Endothelial cell of umbilical vein (primary cell): Measurements from ENCODE around the gene ZSCAN29. TPM values are rescaled to one million over a fixed set of nuclear protein-coding genes. Genes with fewer than 3 reads are reported as not detected.

ENCODE experiments used
- BruUV-seq: library from RNA; stranded (reverse); fragments of 400-500 nt; replicated peaks from 2 replicates; lab custom pipeline; 2021; lab: Mats Ljungman, UMichigan
- CTCF ChIA-PET: fragments of 300-600, 350-600 bp; sonication (Branson Sonifier 250); formaldehyde crosslinking; loops from one replicate; lab custom pipeline; 2021; ENCODE audit warnings: antibody characterized with exemption, inconsistent platforms; lab: Charles Lee
- POLR2A ChIA-PET: fragments of 300-600, 350-600 bp; sonication (Branson Sonifier 250); formaldehyde crosslinking; loops from one replicate; lab custom pipeline; 2021; ENCODE audit warnings: antibody characterized with exemption, inconsistent platforms; lab: Charles Lee
- DNase-seq: peaks from one replicate; pipeline ENCODE4 v3.0.0-alpha.2; 2011; ENCODE audit warnings: low read depth, low spot score
- FAIRE-seq: peaks from 2 replicates; lab custom pipeline; 2011; peaks lifted over from hg19 to GRCh38; lab: Jason Lieb, UNC
- H2AFZ ChIP-seq: 2 replicates; pipeline ENCODE4 v1.6.0; 2012; ENCODE audit warnings: low read depth, low read length, control low read depth, inconsistent platforms
- H3K27ac ChIP-seq: 2 replicates; pipeline ENCODE4 v1.5.1; 2011; ENCODE audit warnings: low read depth, mild to moderate bottlenecking, control low read depth, low read length, moderate library complexity; ENCODE audit not compliant: insufficient read depth
- H3K27me3 ChIP-seq, 2 experiments: 2 replicates each; pipeline versions ENCODE4 v1.6.0 to v1.6.1; 2011; ENCODE audit warnings: low read length in 2 of 2, mixed read lengths in 1 of 2; ENCODE audit not compliant: control insufficient read depth in 2 of 2, insufficient read depth in 2 of 2
- H3K36me3 ChIP-seq, 2 experiments: 2 replicates in 1 of 2; 3 replicates in 1 of 2; pipeline ENCODE4 v1.5.1; 2011; ENCODE audit warnings: low read length in 2 of 2, mild to moderate bottlenecking in 1 of 2, moderate library complexity in 1 of 2; ENCODE audit not compliant: control insufficient read depth in 2 of 2, insufficient read depth in 2 of 2; ENCODE audit errors: extremely low read depth in 1 of 2
- H3K4me1 ChIP-seq: 3 replicates; pipeline ENCODE4 v1.5.1; 2011; ENCODE audit warnings: mild to moderate bottlenecking, low read length; ENCODE audit not compliant: control insufficient read depth, insufficient read depth; ENCODE audit errors: extremely low read depth
- H3K4me2 ChIP-seq: 2 replicates; pipeline ENCODE4 v1.6.1; 2011; ENCODE audit warnings: low read length, control low read depth, mixed read lengths; ENCODE audit not compliant: insufficient read depth
- H3K4me3 ChIP-seq, 3 experiments: fragments of 200-600 bp in 1 of 3; sonication (generic), shearing (Covaris generic) in 1 of 3; replicated peaks in 1 of 3; 2 replicates each; pipeline ENCODE4 v1.5.1; 2011 to 2016; ENCODE audit warnings: control low read depth in 3 of 3, low read length in 3 of 3, mild to moderate bottlenecking in 2 of 3, inconsistent platforms in 1 of 3, low read depth in 1 of 3, moderate library complexity in 1 of 3; ENCODE audit not compliant: insufficient read depth in 1 of 3
- H3K79me2 ChIP-seq: 2 replicates; pipeline ENCODE4 v1.6.0; 2012; ENCODE audit warnings: low read length, inconsistent platforms; ENCODE audit not compliant: control insufficient read depth, insufficient read depth
- H3K9ac ChIP-seq: replicated peaks from 2 replicates; pipeline ENCODE3; 2011; ENCODE audit warnings: low read length, control low read depth; ENCODE audit not compliant: insufficient read depth; ENCODE audit errors: extremely low read depth
- H3K9me1 ChIP-seq: replicated peaks from 3 replicates; pipeline ENCODE4 v1.6.0; 2011; ENCODE audit warnings: mild to moderate bottlenecking, low read length; ENCODE audit not compliant: control insufficient read depth, insufficient read depth; ENCODE audit errors: extremely low read depth
- H3K9me3 ChIP-seq: replicated peaks from 2 replicates; pipeline ENCODE4 v1.5.1; 2012; ENCODE audit warnings: low read length, inconsistent platforms; ENCODE audit not compliant: control insufficient read depth, insufficient read depth
- H4K20me1 ChIP-seq: replicated peaks from 2 replicates; pipeline ENCODE3; 2011; ENCODE audit warnings: mild to moderate bottlenecking, low read length; ENCODE audit not compliant: control insufficient read depth, insufficient read depth; ENCODE audit errors: extremely low read depth
- EZH2 ChIP-seq: IDR thresholded peaks from 2 replicates; pipeline ENCODE4 v1.6.1; 2012; ENCODE audit warnings: borderline replicate concordance, low read depth, mild to moderate bottlenecking, moderate library complexity, low read length, inconsistent platforms; ENCODE audit not compliant: severe bottlenecking
- GATA2 ChIP-seq: IDR thresholded peaks from 2 replicates; pipeline ENCODE4 v1.7.0; 2011; ENCODE audit warnings: low read depth, mild to moderate bottlenecking, moderate library complexity, mixed read lengths, low read length; ENCODE audit not compliant: insufficient read length, insufficient read depth
- JUN ChIP-seq: IDR thresholded peaks from 2 replicates; pipeline ENCODE4 v1.6.1; 2011; ENCODE audit warnings: borderline replicate concordance, low read depth; ENCODE audit not compliant: insufficient read length, insufficient read depth
- POLR2A ChIP-seq: IDR thresholded peaks from 2 replicates; pipeline ENCODE4 v1.6.1; 2012; ENCODE audit warnings: low read depth, mild to moderate bottlenecking, control low read depth, low read length
- dilution Hi-C: fragments of 300-500 bp; cut with MboI; formaldehyde crosslinking; loops from one replicate; pipeline ENCODE4 v1.15.0; 2019; ENCODE audit warnings: low sequenced_read_pairs; ENCODE audit not compliant: extremely low pct_ligation_motif_present
- intact Hi-C: fragments of 100-400 bp; cut with micrococcal nuclease; formaldehyde crosslinking; loops from one replicate; pipeline ENCODE4 v1.10.0; 2022
- polyA plus RNA-seq, 4 experiments: library from polyadenylated mRNA; depleted of rRNA in 3 of 4; stranded (reverse) in 3 of 4; unstranded in 1 of 4; fragments of >200 nt; gene quantifications; 2 replicates each; pipeline versions ENCODE4 v1.2.1 to v1.2.3, GENCODE V29; 2011 to 2012; ENCODE audit warnings: missing spikeins in 1 of 4
- total RNA-seq: library from RNA; stranded (reverse); gene quantifications from 2 replicates; pipeline ENCODE4 v1.2.3, GENCODE V29; 2021
- TF ChIP-seq, protein P1 (sequence below), 2 donors: IDR thresholded peaks; 1 replicate in 1 of 2; 2 replicates in 1 of 2; pipeline ENCODE4 v1.5.1; 2011; ENCODE audit warnings: low read length in 2 of 2, mild to moderate bottlenecking in 2 of 2, moderate library complexity in 2 of 2, control low read depth in 1 of 2, inconsistent platforms in 1 of 2, low read depth in 1 of 2; ENCODE audit not compliant: insufficient read depth in 1 of 2; ENCODE audit errors: extremely low read depth in 1 of 2
- TF ChIP-seq, protein P2 (sequence below): IDR thresholded peaks from 2 replicates; pipeline ENCODE4 v1.6.1; 2011; ENCODE audit not compliant: insufficient read depth, insufficient read length

Gene ZSCAN29
- total and polyA plus RNA-seq, 2 donors (not counting 3 experiments of a cell fraction or from before 2014, with no cell fraction given): 3.7 to 15.7 TPM

DNA sequence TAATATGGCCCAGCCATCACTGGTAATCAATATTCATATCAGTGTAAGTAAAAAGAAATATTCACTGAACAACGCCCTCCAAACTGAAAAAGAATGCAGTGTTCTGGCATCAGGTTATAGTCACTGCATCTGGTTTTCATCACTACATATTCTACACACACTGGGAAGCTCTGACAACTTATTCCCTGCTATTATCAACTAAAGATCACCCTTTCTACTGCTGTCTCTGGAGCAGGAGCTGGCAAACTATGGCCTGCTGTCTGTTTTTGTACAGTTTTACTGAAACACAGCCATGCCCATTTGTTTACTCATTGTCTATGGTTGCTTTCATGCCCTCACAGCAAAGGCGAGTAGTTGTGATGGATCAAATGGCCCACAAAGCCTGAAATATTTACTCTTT, 35.3 kb upstream of the ZSCAN29 start:
- intact Hi-C loops (no loop called here), dilution Hi-C loops (no loop called here)
- TF ChIP-seq EZH2: no peak
- TF ChIP-seq POLR2A: no peak
- CTCF ChIA-PET: interaction anchor here (1.2 kb wide), 1 partner anchor 9 kb away, joined by 3 read pairs; no protein-coding TSS in a partner anchor
- FAIRE-seq (no peak), DNase-seq (no peak)
- POLR2A ChIA-PET: no interaction called here
- no peak overlapping the region for H3K9ac ChIP-seq
- H3K27me3 ChIP-seq: no peaks in the 10 kb centered on the region
- H4K20me1 ChIP-seq: no peaks in the 10 kb centered on the region
- no TSS peak for BruUV-seq
- H3K4me3 ChIP-seq: no peak overlapping the region
- H2AFZ ChIP-seq: no peak overlapping the region
- H3K79me2 ChIP-seq: no peaks in the 10 kb centered on the region
- no peaks in the 10 kb centered on the region for H3K4me1 ChIP-seq
- H3K9me3 ChIP-seq: no peaks in the 10 kb centered on the region
- no peak overlapping the region for H3K4me2 ChIP-seq
- H3K27ac ChIP-seq: no peak overlapping the region
- peaks cover 27 to 29% of the 10 kb centered on the region in 2 experiments for H3K36me3 ChIP-seq
- H3K9me1 ChIP-seq: no peaks in the 10 kb centered on the region

DNA sequence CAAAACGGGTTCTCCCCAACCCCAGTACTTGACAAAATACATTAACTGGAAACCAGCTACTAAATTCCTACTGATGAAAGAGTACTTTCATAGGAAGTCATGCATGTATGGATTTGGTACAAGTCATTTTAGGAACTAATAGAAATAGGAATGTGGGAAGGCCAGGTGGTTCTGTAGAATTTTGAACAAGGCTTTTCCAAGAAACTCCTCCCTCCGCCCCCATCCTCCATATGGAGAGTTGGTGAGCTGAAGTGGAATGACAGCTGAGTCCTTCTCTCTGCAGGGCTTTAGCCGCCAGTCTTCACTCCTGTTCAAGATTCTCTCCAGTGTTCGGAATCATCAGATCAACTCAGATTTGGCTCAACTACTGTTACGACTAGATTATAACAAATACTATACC, 33.3 kb upstream of the ZSCAN29 start:
- H3K27ac ChIP-seq: no peak overlapping the region
- H3K4me3 ChIP-seq: no peak overlapping the region
- no peaks in the 10 kb centered on the region for H4K20me1 ChIP-seq
- dilution Hi-C loops (no loop called here), intact Hi-C loops (no loop called here)
- no peak overlapping the region for H3K4me2 ChIP-seq
- FAIRE-seq (no peak), DNase-seq (no peak)
- ChIA-PET POLR2A (no interaction called here), CTCF (interaction anchor here (1.1 kb wide), 1 partner anchor 28 kb away, joined by 3 read pairs; no protein-coding TSS in a partner anchor)
- no peaks in the 10 kb centered on the region for H3K9me3 ChIP-seq
- H3K27me3 ChIP-seq: no peaks in the 10 kb centered on the region
- H3K36me3 ChIP-seq: peaks cover 28 to 29% of the 10 kb centered on the region in 2 experiments
- no peak for TF ChIP-seq GATA2
- TF ChIP-seq, protein P1, sequence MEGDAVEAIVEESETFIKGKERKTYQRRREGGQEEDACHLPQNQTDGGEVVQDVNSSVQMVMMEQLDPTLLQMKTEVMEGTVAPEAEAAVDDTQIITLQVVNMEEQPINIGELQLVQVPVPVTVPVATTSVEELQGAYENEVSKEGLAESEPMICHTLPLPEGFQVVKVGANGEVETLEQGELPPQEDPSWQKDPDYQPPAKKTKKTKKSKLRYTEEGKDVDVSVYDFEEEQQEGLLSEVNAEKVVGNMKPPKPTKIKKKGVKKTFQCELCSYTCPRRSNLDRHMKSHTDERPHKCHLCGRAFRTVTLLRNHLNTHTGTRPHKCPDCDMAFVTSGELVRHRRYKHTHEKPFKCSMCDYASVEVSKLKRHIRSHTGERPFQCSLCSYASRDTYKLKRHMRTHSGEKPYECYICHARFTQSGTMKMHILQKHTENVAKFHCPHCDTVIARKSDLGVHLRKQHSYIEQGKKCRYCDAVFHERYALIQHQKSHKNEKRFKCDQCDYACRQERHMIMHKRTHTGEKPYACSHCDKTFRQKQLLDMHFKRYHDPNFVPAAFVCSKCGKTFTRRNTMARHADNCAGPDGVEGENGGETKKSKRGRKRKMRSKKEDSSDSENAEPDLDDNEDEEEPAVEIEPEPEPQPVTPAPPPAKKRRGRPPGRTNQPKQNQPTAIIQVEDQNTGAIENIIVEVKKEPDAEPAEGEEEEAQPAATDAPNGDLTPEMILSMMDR (IDR thresholded peaks at IDR 0.05; ENCODE audit: extremely low read depth in 1 of 2, insufficient read depth in 1 of 2, low read depth in 1 of 2, low read length in 2 of 2): no peak
- TF ChIP-seq, protein P2, sequence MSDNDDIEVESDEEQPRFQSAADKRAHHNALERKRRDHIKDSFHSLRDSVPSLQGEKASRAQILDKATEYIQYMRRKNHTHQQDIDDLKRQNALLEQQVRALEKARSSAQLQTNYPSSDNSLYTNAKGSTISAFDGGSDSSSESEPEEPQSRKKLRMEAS: no peak
- TF ChIP-seq JUN: no peak
- TF ChIP-seq EZH2: no peak
- no peak overlapping the region for H2AFZ ChIP-seq
- BruUV-seq: no TSS peak
- H3K4me1 ChIP-seq: no peaks in the 10 kb centered on the region
- H3K9ac ChIP-seq: no peak overlapping the region
- no peaks in the 10 kb centered on the region for H3K9me1 ChIP-seq
- no peaks in the 10 kb centered on the region for H3K79me2 ChIP-seq
